HTR-8/SVneo (cell line): ENCODE measurements around the gene FCHSD2.
A peak's percentile ranks its signal among the peaks of the same experiment; 100 is the strongest.

Source experiments
- DNase-seq: peaks from one replicate; pipeline ENCODE4 v3.0.0; 2011; ENCODE audit warnings: low spot score, mixed read lengths; ENCODE audit not compliant: insufficient read length
- FAIRE-seq: peaks from 2 replicates; lab custom pipeline; 2011; peaks lifted over from hg19 to GRCh38; lab: Jason Lieb, UNC

Gene FCHSD2

DNA sequence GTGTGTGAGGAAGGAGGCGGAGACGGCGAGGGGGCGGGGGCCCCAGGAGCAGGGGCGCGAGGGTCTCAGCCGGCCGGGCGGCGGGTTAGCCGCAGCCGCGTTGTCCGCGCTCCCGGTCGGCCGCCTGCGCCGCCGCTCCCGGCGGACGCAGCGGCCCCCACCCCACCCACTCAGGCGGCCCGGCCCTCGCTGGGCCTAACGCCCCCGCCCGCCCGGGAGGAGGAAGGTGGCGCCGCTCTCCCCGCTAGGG, at the start of gene FCHSD2:
FCHSD2 (minus strand) TSS at position 191 of the 250 bp plus-strand sequence. CDS start 441 bp downstream, outside the sequence.
- no peak for FAIRE-seq
- DNase-seq = no peak

DNA sequence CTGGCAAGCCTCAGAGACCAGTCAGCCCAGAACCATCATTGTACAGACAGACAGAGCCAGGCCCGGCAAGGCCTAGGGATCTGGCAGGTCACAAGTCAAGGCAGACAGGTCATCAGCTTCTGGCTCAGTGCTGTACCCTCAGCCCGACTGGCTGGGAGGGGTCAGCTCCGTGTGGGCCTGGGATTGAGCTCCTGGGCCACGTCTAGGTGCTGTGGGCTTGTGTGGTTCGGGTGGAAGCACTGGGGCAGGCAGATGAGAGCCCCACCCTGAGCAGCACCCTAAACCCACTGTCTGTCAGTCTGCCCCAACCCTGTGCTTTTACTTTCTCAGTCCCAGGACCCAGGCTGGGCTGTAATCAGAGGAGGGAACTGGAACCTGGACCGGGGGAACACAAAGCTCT, 49.0 kb upstream of the FCHSD2 start:
- FAIRE-seq (peak; percentile 33), DNase-seq (no peak)

DNA sequence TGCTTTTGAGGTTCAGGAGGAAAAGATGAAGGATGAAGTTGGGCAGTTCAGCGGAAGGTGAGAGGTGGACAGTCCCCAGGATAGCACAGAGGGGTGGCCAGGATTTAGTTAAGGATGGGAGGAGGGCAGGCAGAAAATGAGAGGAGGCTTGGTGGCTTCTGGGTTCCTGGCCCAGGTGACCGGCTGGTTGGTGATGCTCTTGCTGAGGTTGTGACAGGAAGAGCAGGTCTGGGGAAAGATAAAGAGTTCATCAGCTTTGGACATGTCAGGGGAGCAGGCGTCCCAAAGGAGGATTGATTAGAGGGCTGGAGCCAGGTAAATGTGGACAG, 48.4 kb upstream of the FCHSD2 start:
- no peak for FAIRE-seq
- DNase-seq = no peak

DNA sequence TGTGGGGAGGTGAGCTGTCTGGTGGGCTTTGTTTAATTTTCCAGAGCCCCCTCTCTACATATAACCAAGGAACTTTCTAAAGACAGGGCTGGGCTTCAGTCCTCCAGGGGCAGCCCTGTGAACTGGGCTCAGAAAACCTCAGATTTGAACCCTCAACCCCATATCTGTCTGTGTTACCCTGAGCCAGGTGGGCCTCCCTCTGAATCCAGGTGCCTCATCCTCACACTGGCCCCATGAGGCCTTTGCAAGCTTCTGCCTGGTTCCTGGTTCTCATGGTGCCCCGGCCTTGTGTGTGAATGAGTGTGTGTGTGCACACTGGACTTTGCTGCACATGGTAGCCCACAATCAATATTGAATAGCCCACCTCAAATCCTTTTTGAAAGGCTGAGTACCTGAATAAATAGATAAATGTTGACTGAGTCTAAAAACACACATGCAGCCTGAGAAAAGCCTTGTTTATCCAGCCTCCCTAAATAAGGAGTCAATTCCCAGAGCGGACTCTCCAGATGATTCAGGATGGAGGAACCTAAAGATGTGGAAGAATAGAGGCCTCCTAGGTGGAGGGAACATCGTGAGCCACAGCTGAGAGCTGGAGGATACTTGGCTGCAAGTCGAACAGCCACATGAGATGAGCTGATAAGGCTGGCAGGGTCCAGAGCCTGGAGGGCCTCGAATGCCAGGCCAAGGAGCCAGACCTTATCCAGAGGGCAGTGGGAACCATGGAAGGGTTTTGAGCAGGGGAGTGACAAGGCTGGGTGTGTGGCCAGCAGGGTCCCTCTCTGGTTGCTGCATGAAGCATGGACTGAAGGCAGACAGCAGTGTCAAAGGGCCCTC, 47.8 kb upstream of the FCHSD2 start:
- FAIRE-seq (peak; percentile 9), DNase-seq (no peak)

DNA sequence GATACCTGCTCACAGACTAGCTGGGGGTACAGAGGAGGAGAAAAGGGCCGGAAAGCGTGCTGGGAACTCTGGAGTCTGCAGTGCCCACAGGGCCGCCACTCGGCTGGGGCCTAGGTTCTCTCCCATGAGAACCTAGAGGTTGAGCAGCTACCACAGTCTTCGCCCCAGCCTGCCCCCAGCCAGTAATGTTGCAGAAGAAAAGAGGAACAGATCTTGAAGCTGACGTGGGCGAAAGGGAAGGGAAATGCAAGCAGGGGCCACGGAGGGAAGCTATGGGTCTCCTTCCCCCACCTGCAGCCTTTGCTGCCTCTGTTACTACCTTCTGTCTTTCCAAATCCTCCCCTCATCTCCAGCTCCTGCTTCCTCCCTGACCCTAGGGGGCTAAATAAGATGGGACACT, 47.2 kb upstream of the FCHSD2 start:
- no peak for DNase-seq
- FAIRE-seq = no peak

DNA sequence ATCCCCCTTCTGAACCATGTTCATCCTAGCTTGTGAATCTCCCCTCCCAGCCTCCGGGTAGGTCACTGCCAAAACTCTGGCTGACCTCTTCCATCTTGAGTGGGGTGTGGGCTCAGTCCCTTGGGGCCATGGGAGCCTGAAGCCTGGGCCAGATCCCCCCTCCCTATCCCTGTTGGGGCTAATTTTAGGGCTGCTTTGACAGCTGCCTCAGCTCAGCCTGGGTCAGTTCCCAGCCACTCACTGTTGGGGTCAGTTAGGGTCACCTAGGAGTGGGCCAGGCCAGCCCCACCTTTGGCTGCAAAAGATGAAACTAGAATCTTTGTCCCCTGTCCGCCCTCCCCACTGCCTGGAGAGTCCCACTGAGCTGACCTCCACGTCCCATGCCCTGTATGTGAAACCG, 46.2 kb upstream of the FCHSD2 start:
- FAIRE-seq (no peak), DNase-seq (no peak)

DNA sequence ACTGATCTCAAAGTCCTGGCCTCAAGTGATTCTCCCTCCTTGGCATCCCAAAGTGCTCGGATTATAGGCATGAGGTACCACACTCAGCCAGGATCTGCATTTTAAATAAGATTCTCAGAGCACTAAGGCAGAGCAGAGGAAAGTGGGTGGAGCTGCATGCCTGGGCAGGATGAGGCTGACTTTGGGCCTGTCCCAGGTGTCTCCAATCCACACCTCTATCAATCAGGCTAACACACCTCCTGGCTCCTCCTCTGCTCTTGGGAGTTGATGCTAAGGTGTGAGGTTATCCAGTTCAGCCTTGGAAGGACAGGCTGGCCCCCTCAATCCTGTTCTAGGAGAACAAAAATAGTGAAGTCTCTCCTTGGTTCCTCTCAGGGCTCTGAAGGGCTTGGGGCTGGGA, 45.7 kb upstream of the FCHSD2 start:
- FAIRE-seq = no peak
- no peak for DNase-seq

DNA sequence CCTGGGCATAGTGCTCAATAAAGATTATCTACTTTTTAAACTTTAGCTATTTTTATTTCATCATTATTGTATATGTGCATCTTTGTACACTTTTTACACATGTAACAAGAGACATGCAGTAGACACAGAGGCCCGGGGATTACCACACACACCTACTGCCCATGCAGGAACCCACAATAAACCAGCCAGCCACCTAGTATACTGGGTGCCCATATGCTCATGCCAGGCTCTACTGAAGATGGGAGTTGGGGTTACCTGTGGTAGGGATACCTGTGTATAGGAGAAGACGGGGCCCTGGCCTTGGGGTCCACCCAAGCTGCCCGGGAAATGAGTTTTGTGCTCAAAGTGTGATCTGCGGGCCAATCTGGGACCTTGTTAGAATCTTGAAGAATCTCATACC, 44.8 kb upstream of the FCHSD2 start:
- FAIRE-seq (no peak), DNase-seq (no peak)

DNA sequence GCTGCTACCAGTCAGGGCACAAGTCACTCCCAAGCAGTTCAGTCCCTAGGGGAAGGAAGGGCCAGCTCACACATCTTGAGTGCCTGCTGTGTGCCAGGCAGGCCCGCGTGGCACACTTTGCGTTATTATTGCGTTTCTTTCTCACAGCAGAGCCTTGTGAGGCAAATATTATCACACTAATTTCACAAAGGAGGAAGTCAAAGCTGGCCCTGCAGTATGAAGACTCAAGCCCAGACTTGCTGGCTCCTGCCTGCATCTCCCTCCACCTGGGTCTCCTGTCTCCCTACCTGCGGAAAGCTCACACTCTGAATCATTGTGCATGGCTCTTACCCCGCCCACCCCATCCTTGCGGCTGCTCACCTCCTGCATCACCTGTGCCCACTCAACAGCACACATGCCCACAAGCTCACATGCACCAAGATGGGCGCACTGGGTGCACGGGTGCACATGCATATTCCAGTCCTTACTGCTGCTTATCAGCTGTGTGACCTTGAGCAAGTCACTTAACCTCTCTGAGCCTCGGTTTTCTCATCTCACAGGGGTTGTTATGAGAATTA, 44.3 kb upstream of the FCHSD2 start:
- no peak for DNase-seq
- FAIRE-seq = peak; percentile 49

DNA sequence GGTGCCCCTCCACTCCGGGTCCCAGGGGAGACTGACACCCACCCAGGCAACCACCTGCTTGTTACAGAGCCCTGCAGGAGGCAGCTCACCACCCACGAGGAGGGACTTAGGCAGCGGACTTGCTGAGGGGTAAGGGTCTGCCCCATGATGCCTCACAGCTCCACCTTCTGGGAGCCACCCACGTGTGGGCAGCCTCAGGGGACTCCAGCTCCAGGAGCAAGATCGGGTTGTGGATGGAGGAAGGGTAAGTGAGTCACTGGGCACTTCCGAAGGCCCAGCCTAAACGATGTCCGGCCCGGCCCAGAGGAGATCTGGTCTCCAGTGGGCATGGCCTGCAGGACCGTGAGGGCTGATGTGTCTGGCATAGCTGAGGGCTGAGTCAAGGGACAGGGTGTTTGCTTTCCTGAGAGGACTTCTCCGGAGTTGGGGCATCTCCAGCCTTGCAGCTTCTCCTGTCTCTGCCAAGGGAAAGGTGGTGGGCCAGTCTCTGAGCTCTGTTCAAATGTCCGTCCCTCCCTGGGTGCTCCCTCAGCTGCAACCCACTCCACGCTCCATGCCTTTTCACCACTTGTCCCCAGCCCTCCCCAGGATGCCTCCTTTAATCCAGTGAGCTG, 43.7 kb upstream of the FCHSD2 start:
- peak; percentile 79 for FAIRE-seq
- DNase-seq = peak; percentile 77

DNA sequence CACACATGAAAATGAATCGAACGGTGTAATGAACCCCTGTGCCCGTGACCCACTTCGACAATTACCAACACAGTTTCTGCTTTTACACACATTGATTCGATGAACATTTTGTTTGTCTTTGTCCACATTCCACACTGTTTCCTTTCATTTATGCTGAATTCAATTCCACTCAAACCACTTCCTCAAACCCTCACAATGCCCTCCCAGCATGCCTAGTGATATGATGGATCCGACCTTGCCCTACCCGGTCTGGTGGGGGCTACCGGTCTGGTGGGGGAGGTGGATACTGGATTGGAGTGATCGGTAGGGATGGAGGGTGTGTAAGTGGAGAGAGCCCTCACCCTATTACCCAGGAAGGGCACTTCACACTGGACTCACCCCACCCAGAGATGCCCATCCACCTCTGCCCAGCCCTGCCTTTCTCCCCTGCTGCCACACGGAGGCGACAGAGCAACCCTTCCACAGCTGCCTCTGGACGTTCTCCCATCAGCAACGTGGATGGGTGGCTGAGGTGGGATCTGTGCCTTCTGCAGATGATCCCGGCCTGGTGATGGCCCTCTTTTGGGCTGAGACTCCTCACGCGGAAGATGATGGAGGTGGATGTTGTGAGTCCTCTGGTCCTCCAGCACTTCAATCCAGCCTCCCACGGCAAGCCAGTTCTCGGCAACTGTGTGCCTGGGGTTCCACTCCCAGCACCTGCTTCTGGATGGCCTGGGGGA, 43.0 kb upstream of the FCHSD2 start:
- peak; percentile 89 for DNase-seq
- peak; percentile 87 for FAIRE-seq

DNA sequence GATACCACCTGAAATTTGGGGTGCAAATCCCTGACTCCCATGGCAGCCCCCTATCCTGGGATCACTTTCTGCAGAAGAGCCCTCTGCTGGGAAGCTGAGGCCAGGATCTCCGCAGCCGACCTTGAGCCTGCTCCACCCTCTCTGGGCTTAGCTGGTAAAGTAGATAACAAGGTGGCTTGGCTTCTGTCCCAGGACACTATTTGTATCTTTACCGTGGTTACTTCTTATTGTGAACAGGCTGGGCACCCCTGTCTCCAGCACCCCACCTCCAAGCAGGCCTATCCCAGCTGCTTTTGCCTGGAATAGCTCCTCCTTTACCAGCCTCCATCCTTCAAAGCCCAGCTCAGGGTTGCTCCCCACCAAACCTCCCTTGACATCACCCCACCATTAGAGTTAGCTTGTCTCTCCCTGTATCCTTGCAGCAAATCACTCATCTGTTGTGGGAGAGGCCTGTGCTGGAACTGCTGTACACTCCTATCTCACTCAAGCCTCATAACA, 40.8 kb upstream of the FCHSD2 start:
- DNase-seq = no peak
- FAIRE-seq = no peak

DNA sequence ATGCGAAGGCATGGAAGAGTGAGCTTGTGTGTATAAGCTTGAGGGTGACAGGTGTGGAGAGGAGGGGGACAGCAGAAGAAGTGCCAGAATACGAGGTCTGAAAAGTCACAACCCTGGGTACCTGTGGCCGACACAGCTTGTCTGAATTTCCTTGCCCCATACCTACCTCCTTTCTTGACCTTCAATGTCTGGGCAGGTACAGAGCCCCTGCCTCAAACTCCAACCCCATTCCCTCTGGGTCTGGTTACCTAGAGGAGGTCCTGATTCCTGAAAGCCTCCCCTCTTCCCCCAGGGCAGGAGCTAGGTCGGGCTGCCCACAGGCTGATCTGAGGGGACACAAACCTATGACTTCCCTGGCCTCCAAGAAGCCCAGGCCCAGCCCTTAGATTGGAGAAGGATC, 36.6 kb upstream of the FCHSD2 start:
- DNase-seq (no peak), FAIRE-seq (no peak)

DNA sequence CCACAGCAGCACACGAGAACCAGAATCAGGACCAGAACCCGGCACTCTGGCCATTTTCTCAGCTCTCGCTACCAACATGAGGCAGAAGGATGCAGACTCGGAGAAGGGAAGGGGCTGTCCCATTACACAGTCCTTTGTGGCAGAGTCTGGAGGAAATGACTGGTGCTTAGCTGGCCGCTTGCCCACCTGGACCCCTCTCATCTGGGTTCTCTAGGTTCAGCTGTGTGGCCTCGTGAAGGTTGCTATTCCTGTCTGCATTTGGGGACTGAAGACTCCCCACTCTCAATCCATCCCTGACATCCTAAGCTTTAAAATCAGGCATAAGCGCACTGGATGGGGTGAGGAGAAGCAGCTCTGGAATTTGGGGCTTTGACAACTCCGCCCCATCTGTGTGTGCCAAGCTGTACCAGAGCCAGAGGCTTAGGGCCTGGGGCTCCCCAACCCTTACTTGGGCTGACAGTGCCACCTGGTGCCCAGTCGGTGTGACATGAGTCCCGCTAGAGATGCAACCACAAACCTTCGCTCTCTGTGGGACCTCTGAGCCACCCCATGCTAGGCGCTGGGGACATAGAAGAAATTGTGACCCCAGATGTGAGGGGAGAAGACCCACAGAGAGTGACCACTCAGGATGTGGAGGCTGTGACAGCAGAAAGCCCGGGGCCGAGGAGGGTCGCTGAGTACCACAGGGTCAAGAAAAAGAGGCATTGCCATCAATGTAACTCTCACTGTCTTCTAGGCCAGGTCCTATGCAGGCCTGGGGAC, 35.8 kb upstream of the FCHSD2 start:
- DNase-seq (peak; percentile 95), FAIRE-seq (peak; percentile 28)

DNA sequence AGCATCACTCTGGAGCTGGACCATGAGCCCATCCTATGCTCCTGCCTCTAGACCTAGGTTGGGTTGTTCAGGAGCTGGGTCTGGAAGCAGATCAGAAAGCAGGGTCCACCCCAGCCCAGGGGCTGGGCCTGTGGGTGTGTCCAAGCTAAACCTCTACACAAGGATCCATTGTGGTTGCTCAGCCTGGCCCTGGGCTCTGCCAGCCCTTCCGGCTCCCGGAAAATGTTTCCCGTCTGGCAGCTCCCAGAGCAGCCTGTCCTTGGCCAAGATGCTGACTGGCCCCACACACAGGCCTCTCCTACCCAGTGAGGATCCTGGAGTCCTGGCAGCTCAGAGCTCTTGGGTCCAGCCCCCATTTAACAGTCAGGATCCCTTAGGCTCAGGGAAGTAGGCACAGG, 35.3 kb upstream of the FCHSD2 start:
- FAIRE-seq (no peak), DNase-seq (no peak)

DNA sequence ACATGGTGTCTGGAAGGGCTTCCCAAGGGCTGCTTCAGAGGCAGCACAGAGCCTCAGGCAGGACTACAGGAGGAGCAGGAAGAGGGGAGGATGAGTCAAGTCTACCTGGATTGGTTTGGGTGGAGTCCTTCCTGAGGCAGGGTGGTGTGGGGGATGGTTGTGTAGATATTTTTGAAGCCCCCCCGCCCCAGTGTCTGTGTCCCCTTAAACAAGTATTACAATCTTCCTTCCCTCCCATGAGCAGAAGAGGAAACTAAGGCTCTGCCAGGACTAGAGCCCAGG, 34.7 kb upstream of the FCHSD2 start:
- no peak for FAIRE-seq
- no peak for DNase-seq

DNA sequence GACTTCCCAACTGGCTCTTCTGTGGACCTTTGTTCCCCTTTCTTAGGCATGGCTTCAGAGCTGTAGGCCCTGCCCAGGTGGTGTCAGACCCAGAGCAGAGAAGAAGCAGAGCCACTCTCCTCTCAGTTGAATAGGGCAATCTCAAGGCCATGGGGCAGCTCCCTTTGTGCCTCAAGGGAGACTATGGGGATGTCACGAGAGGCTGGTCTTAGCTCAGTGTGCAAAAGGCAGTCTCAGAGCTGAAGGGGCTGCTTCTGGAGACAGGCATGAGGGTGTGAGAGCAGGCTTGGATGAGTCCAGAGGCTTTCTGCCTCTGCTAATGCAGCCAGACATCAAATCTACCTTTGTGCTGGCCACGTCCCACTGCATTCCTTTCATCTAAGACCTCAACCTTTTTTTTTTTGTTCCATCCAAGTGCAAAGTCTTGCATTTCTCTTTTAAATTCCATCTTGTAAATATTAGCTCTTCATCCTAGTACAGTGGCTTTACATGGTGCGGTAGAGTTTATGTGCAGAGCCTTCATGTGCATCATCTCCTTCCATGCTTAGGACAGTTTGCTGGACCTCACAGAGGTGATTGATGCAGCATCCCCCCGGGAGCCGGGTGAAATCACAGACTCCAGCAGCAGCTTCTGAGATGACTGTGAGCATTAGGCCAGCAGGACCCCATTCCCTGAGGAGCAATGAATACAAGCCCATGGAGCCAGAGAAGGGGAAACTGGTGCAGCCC, 34.2 kb upstream of the FCHSD2 start:
- FAIRE-seq (no peak), DNase-seq (no peak)

DNA sequence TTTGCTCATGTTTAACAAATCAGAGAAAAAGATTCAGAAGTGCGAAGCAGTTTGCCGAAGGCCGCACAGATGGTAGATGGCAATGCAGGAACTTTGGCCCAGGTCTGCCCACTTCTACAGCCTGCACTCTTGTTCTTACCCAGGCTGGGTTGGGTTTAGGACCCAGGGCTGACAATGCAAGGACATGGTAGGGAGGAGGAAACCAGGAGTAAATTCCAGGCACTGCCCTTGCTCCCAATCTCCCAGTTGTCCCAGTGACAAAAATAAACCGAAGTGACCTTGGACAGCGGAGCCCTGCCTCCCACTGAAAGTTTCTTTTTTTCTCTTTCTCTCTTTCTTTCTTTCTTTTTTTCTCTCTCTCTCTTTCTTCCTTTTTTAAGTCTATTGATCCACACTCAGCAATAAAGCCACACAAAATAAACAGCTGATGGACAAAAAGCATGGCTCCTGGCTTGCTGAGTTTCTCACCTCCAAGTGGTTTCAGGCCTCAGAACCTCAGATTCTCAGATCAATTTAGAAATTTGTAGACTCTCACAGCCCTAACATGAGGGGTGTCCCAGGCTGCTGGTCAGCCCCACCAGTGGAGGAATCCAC, 33.5 kb upstream of the FCHSD2 start:
- FAIRE-seq (no peak), DNase-seq (no peak)

DNA sequence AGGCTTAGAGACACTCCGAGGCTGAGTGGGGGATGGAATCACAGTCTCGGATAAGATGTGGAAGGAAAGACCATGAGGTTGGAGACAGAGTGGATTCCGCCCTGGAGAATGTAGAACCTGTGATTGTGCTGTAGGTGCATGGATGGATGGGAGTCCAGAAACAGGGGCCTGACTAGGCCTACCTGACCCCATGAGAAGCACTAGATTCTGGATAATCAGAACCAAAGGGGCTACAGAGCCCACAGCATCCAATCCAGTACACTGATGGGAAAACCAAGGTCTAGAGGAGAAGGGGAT, 32.3 kb upstream of the FCHSD2 start:
- no peak for DNase-seq
- no peak for FAIRE-seq
